HepG2 (cell line): ENCODE measurements around the gene CHMP4B. TPM values are rescaled to one million over a fixed set of nuclear protein-coding genes. Genes with fewer than 3 reads are reported as not detected.

Experiments used
- HNRNPL ChIP-seq: fragments of 200-400 bp; formaldehyde crosslinking; IDR thresholded peaks from 2 replicates; pipeline ENCODE4 v1.6.1; 2017; ENCODE audit warnings: mild to moderate bottlenecking, low read depth, low read length
- HOXA5 ChIP-seq: sonication (generic); formaldehyde crosslinking; IDR thresholded peaks from 2 replicates; pipeline ENCODE4 v1.4.0; 2020; ENCODE audit warnings: missing genetic modification reagents
- NR1H2 ChIP-seq: sonication (generic); formaldehyde crosslinking; IDR thresholded peaks from 2 replicates; pipeline ENCODE4 v1.8.1; 2022; ENCODE audit warnings: low read depth, missing genetic modification reagents, borderline replicate concordance
- PAXIP1 ChIP-seq: sonication (generic); formaldehyde crosslinking; conservative IDR thresholded peaks from 2 replicates; pipeline ENCODE4 v1.4.0; 2020; ENCODE audit warnings: mild to moderate bottlenecking, missing genetic modification reagents, moderate library complexity
- PLRG1 ChIP-seq: fragments of 450-650 bp; conservative IDR thresholded peaks from 2 replicates; pipeline ENCODE4 v1.6.1; 2016
- RBM22 ChIP-seq: fragments of 200-400 bp; formaldehyde crosslinking; optimal IDR thresholded peaks from 2 replicates; pipeline ENCODE3; 2017; ENCODE audit warnings: mild to moderate bottlenecking, low read length, moderate library complexity
- RFX3 ChIP-seq: IDR thresholded peaks from 2 replicates; pipeline ENCODE4 v1.6.1; 2016; ENCODE audit warnings: missing biosample characterization, missing genetic modification reagents
- SIN3B ChIP-seq: fragments of 150-350 bp; IDR thresholded peaks from 2 replicates; pipeline ENCODE4 v1.6.1; 2014; ENCODE audit warnings: low read length
- SNRNP70 ChIP-seq: fragments of 200-400 bp; formaldehyde crosslinking; IDR thresholded peaks from 2 replicates; pipeline ENCODE4 v1.6.1; 2017; ENCODE audit warnings: mild to moderate bottlenecking, low read depth, low read length, moderate library complexity
- SP5 ChIP-seq: IDR thresholded peaks from 2 replicates; pipeline ENCODE4 v1.6.1; 2016; ENCODE audit warnings: low read depth, borderline replicate concordance
- SRSF4 ChIP-seq: fragments of 200-400 bp; formaldehyde crosslinking; IDR thresholded peaks from one replicate; pipeline ENCODE4 v1.6.1; 2018; ENCODE audit warnings: mild to moderate bottlenecking, low read depth, low read length, moderate library complexity; ENCODE audit not compliant: poor library complexity, severe bottlenecking
- TCF7L2 ChIP-seq: IDR thresholded peaks from 2 replicates; pipeline ENCODE4 v1.6.1; 2011; ENCODE audit warnings: mild to moderate bottlenecking, low read depth, low read length, moderate library complexity
- TEAD3 ChIP-seq: optimal IDR thresholded peaks from 2 replicates; pipeline ENCODE3; 2016; ENCODE audit warnings: borderline replicate concordance
- ZMYM4 ChIP-seq: sonication (generic); formaldehyde crosslinking; IDR thresholded peaks from 2 replicates; pipeline ENCODE4 v1.8.1; 2023; ENCODE audit warnings: mild to moderate bottlenecking, missing genetic modification reagents
- ZNF160 ChIP-seq: sonication (generic); formaldehyde crosslinking; IDR thresholded peaks from 2 replicates; pipeline ENCODE4 v1.8.0; 2022; ENCODE audit warnings: mild to moderate bottlenecking, inconsistent platforms, missing genetic modification reagents
- ZNF205 ChIP-seq: IDR thresholded peaks from 2 replicates; pipeline ENCODE4 v1.6.1; 2018; ENCODE audit warnings: missing biosample characterization, missing genetic modification reagents
- ZNF225 ChIP-seq: sonication (generic); formaldehyde crosslinking; IDR thresholded peaks from 2 replicates; pipeline ENCODE4 v1.4.0; 2020; ENCODE audit warnings: mild to moderate bottlenecking, missing genetic modification reagents
- ZNF275 ChIP-seq: sonication (generic); formaldehyde crosslinking; IDR thresholded peaks from 2 replicates; pipeline ENCODE4 v1.8.0; 2022; ENCODE audit warnings: missing genetic modification reagents, mild to moderate bottlenecking, inconsistent platforms, borderline replicate concordance
- ZNF501 ChIP-seq: sonication (generic); formaldehyde crosslinking; IDR thresholded peaks from 2 replicates; pipeline ENCODE4 v1.5.1; 2020; ENCODE audit warnings: mild to moderate bottlenecking, moderate library complexity, missing genetic modification reagents
- ZNF577 ChIP-seq: sonication (generic); formaldehyde crosslinking; IDR thresholded peaks from 2 replicates; pipeline ENCODE4 v1.4.0; 2020; ENCODE audit warnings: mild to moderate bottlenecking, low read depth, missing genetic modification reagents, borderline replicate concordance
- ZNF605 ChIP-seq: sonication (generic); formaldehyde crosslinking; IDR thresholded peaks from 2 replicates; pipeline ENCODE4 v1.8.0; 2022; ENCODE audit warnings: mild to moderate bottlenecking, missing genetic modification reagents
- ZNF709 ChIP-seq: sonication (generic); formaldehyde crosslinking; IDR thresholded peaks from 2 replicates; pipeline ENCODE4 v1.5.0; 2020; ENCODE audit warnings: mild to moderate bottlenecking, missing genetic modification reagents
- ZNF746 ChIP-seq: sonication (generic); formaldehyde crosslinking; IDR thresholded peaks from 2 replicates; pipeline ENCODE4 v1.8.0; 2022; ENCODE audit warnings: mild to moderate bottlenecking, missing genetic modification reagents
- ZNF790 ChIP-seq: sonication (generic); formaldehyde crosslinking; IDR thresholded peaks from 2 replicates; pipeline ENCODE4 v1.8.0; 2022; ENCODE audit warnings: missing genetic modification reagents, mild to moderate bottlenecking, borderline replicate concordance
- polyA plus RNA-seq, 8 experiments: library from polyadenylated mRNA; depleted of rRNA in 3 of 8; stranded (reverse) in 7 of 8; unstranded in 1 of 8; fragments of >200 nt; fragmentation: Illumina TruSeq in 4 of 8; extraction: Trizol in 4 of 8; gene quantifications; 2 replicates each; pipeline versions ENCODE4 v1.2.1 to v1.2.3, GENCODE V29; 2011 to 2016; ENCODE audit warnings: low read depth in 4 of 8, missing spikeins in 1 of 8, mixed read lengths in 1 of 8; ENCODE audit not compliant: insufficient read depth in 1 of 8
- total RNA-seq, 5 experiments: library from RNA; depleted of rRNA; stranded (reverse); fragments of >200 nt; fragmentation: Illumina TruSeq; extraction: Trizol; gene quantifications; 2 replicates each; pipeline ENCODE4 v1.2.3, GENCODE V29; 2016; ENCODE audit warnings: low read depth in 1 of 5
- TF ChIP-seq, protein P1 (sequence below): sonication (generic); formaldehyde crosslinking; IDR thresholded peaks from 2 replicates; pipeline ENCODE4 v1.5.0; 2020; ENCODE audit warnings: mild to moderate bottlenecking, missing genetic modification reagents
- TF ChIP-seq, protein P2 (sequence below): IDR thresholded peaks from 2 replicates; pipeline ENCODE4 v1.6.1; 2016; ENCODE audit warnings: low read depth, borderline replicate concordance

The CHMP4B gene
- total and polyA plus RNA-seq, 2 of the 13 experiments (the other 11 are each of a cell fraction or from before 2014, with no cell fraction given), result 40.1 to 45.6 TPM

DNA sequence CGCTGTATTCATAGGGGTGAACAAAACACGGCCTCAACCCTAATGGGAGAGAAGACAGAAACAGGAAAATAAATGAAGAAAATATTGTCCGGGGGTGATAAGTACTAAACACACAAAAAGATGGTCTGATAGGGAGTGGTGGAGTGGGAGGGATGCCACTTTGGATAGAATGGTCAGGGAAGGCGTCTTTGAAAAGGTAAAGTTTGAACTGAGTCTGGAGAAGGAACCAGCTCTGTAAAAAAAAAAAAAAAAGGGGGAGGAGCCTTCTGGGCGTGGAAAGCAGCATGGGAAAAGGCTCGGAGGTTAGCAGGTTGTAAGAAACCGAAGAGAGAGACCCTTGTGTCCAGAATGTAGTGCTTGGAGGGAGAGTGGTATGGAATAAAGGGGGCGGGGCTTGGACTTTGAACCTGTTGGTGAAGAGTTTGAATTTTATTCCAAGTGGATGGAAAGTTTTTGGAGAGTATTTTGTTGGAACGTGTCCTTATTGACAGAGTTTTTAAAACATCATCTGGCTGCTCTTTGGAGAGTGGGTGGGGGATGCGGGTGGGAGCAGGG is 1.8 kb downstream of the CHMP4B start (continued):
- peak; percentile 54; the same call in 1 of the 2 replicates for TF ChIP-seq PAXIP1
- TF ChIP-seq ZNF709 (CRISPR knock-in tag), result no peak
- TF ChIP-seq ZNF501 (CRISPR knock-in tag), result no peak
- no peak for TF ChIP-seq NR1H2
- 0 out of 2 replicates have a peak, but pooled peaks have one; percentile 70 for TF ChIP-seq ZNF605
- TF ChIP-seq ZNF790 (CRISPR knock-in tag), result no peak
- no peak for TF ChIP-seq ZNF577
- no peak for TF ChIP-seq RFX3 (CRISPR knock-in tag)
- TF ChIP-seq, protein P1, sequence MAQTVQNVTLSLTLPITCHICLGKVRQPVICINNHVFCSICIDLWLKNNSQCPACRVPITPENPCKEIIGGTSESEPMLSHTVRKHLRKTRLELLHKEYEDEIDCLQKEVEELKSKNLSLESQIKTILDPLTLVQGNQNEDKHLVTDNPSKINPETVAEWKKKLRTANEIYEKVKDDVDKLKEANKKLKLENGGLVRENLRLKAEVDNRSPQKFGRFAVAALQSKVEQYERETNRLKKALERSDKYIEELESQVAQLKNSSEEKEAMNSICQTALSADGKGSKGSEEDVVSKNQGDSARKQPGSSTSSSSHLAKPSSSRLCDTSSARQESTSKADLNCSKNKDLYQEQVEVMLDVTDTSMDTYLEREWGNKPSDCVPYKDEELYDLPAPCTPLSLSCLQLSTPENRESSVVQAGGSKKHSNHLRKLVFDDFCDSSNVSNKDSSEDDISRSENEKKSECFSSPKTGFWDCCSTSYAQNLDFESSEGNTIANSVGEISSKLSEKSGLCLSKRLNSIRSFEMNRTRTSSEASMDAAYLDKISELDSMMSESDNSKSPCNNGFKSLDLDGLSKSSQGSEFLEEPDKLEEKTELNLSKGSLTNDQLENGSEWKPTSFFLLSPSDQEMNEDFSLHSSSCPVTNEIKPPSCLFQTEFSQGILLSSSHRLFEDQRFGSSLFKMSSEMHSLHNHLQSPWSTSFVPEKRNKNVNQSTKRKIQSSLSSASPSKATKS (CRISPR knock-in tag), result no peak
- TF ChIP-seq RBM22, result no peak
- no peak for TF ChIP-seq SNRNP70
- TF ChIP-seq TEAD3 (CRISPR knock-in tag), result peak; percentile 15
- TF ChIP-seq, protein P2, sequence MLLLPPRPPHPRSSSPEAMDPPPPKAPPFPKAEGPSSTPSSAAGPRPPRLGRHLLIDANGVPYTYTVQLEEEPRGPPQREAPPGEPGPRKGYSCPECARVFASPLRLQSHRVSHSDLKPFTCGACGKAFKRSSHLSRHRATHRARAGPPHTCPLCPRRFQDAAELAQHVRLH (CRISPR knock-in tag), result no peak
- no peak for TF ChIP-seq SRSF4
- TF ChIP-seq HNRNPL, result no peak
- TF ChIP-seq HOXA5, result no peak
- TF ChIP-seq PLRG1, result no peak
- no peak for TF ChIP-seq TCF7L2
- TF ChIP-seq SIN3B, result no peak
- peak; percentile 72; the same call in 1 of the 2 replicates for TF ChIP-seq SP5
- TF ChIP-seq ZMYM4 (CRISPR knock-in tag), result no peak
- no peak for TF ChIP-seq ZNF746 (CRISPR knock-in tag)
- no peak for TF ChIP-seq ZNF160
- TF ChIP-seq ZNF275 (CRISPR knock-in tag), result 0 out of 2 replicates have a peak, but pooled peaks have one; percentile 66
- TF ChIP-seq ZNF205, result no peak
- TF ChIP-seq ZNF225 (CRISPR knock-in tag), result no peak
